Transverse colon (tissue), 3 donors: Measurements from ENCODE around the gene HSDL2.

ENCODE experiments used
- CTCF ChIP-seq, 5 experiments: fragments of 200-600 bp in 3 of 5; fragments of 450-650 bp in 2 of 5; sonication (generic) in 3 of 5; IDR thresholded peaks; 1 replicate in 2 of 5; 2 replicates in 3 of 5; pipeline ENCODE4 v1.5.1; 2016 to 2017; ENCODE audit warnings: antibody characterized with exemption in 5 of 5, inconsistent platforms in 3 of 5, mild to moderate bottlenecking in 2 of 5, moderate library complexity in 1 of 5
- POLR2A ChIP-seq: fragments of 450-650 bp; IDR thresholded peaks from one replicate; pipeline ENCODE4 v1.6.1; 2016; ENCODE audit warnings: antibody characterized with exemption, mild to moderate bottlenecking, moderate library complexity

DNA sequence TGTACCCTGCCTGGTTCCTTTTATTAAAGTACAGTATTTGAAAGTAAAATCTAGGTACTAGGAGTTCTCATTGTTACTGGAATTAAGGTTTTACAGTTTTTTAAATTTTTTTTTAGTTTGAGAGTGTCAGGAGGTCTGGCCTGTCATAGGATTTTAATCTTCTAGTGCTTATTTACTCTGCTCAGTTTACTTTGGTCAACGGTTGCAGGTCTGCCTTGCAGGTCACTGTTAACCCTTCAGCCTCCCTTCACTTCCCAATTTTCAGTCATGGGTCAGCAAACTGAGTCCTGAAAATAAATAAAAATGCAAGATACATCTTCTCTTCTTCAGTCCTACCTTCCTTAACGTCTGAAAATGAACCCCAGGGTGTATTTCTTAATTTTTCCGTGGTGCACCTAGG lies 27.7 kb upstream of the HSDL2 start:
- TF ChIP-seq POLR2A (no peak), CTCF (IDR thresholded peaks at IDR 0.05) (no peak)
